Uterus (tissue), 4 donors: ENCODE measurements around the gene EPHA1. TPM values are rescaled to one million over a fixed set of nuclear protein-coding genes. Genes with fewer than 3 reads are reported as not detected.

ENCODE experiments used
- DNase-seq, 2 donors: peaks; one replicate each; pipeline ENCODE4 v3.0.0-alpha.2; 2019 to 2020
- H3K27ac ChIP-seq, 2 donors: fragments of 200-600 bp; sonication (generic); 1 replicate in 1 of 2; 2 replicates in 1 of 2; pipeline ENCODE4 v1.5.1; 2016 to 2018
- H3K27me3 ChIP-seq, 2 donors: fragments of 200-600 bp; sonication (generic); one replicate each; pipeline ENCODE4 v1.5.1; 2018 to 2019; ENCODE audit warnings: control low read depth in 1 of 2
- H3K36me3 ChIP-seq, 2 donors: fragments of 200-600 bp; sonication (generic); one replicate each; pipeline ENCODE4 v1.5.1; 2019; ENCODE audit warnings: control low read depth in 1 of 2
- H3K4me1 ChIP-seq, 2 donors: fragments of 200-600 bp; sonication (generic); one replicate each; pipeline ENCODE4 v1.5.1; 2018 to 2019; ENCODE audit warnings: control low read depth in 1 of 2
- H3K4me3 ChIP-seq, 2 donors: fragments of 200-600 bp; sonication (generic); 1 replicate in 1 of 2; 2 replicates in 1 of 2; pipeline ENCODE4 v1.5.1; 2018 to 2019; ENCODE audit warnings: mild to moderate bottlenecking in 1 of 2
- H3K9me3 ChIP-seq, 2 donors: fragments of 200-600 bp; sonication (generic); one replicate each; pipeline ENCODE4 v1.5.1; 2019; ENCODE audit warnings: control low read depth in 1 of 2
- POLR2A ChIP-seq, 2 donors: fragments of 450-650 bp; IDR thresholded peaks; one replicate each; pipeline ENCODE4 v1.6.1; 2016; ENCODE audit warnings: antibody characterized with exemption in 2 of 2, mild to moderate bottlenecking in 1 of 2, moderate library complexity in 1 of 2
- intact Hi-C: fragments of 100-400 bp; cut with DNase I; formaldehyde crosslinking; loops from one replicate; pipeline ENCODE4 v1.15.1; 2023; ENCODE audit warnings: low total_unique reads
- total RNA-seq, 4 donors: library from RNA; depleted of rRNA in 3 of 4; stranded (reverse); fragments of >200 nt in 3 of 4; gene quantifications; one replicate each; pipeline versions ENCODE4 v1.1.0 to v1.2.4, GENCODE V29; 2014 to 2023
- TF ChIP-seq, protein P1 (sequence below), 4 experiments: fragments of 200-600 bp in 2 of 4; fragments of 450-650 bp in 2 of 4; sonication (generic) in 2 of 4; IDR thresholded peaks; one replicate each; pipeline ENCODE4 v1.5.1; 2016 to 2019; ENCODE audit warnings: antibody characterized with exemption in 4 of 4, mild to moderate bottlenecking in 2 of 4, moderate library complexity in 1 of 4
- donor health status: DM: yes; HTN: yes; CAD: no.

EPHA1 gene
- total RNA-seq, 4 donors from 2014 or later = 1.3 to 5.6 (median 1.9) TPM; not detected in 1

DNA sequence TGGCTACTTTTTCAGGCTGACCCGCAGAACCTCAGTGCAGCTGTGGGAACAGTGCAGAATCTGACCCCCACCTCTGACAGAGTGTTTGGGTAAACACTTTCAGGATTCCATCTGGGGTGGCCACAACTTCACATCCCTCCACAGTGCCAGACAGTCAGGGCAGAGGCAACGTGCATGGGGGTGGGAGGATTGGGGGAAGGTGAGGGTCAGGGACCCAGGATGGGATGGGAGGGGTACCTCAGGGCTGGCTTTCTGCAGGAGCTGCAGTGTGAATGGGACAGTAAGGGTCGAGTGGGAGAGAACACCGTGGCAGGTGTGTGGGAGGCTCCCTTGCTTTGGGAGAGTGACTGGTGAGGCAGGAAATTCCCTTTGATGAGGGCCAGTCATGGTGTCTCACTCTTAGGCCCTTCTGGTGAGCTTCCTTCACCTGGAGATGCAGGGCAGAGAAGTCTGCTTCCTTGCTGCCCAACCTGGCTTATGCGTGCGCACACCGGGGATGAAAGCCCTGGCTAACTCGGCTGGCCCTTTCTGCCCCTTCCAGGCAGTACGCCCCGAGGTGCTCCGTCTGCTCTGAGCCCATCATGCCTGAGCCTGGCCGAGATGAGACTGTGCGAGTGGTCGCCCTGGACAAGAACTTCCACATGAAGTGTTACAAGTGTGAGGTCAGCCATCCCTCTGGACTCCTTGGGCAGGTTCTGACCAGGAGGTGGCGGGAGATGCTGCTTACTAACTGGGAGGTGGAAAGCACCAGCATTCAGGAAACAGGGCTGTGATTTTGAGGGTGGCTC is 19.1 kb downstream of the EPHA1 start:
- H3K9me3 ChIP-seq = no peaks in the 10 kb centered on the region
- H3K4me1 ChIP-seq = peaks cover 27 to 44% of the 10 kb centered on the region in 2 donors
- no peaks in the 10 kb centered on the region for H3K36me3 ChIP-seq
- peak overlapping the region; percentile 98 to 99 for H3K27ac ChIP-seq
- TF ChIP-seq, protein P1, sequence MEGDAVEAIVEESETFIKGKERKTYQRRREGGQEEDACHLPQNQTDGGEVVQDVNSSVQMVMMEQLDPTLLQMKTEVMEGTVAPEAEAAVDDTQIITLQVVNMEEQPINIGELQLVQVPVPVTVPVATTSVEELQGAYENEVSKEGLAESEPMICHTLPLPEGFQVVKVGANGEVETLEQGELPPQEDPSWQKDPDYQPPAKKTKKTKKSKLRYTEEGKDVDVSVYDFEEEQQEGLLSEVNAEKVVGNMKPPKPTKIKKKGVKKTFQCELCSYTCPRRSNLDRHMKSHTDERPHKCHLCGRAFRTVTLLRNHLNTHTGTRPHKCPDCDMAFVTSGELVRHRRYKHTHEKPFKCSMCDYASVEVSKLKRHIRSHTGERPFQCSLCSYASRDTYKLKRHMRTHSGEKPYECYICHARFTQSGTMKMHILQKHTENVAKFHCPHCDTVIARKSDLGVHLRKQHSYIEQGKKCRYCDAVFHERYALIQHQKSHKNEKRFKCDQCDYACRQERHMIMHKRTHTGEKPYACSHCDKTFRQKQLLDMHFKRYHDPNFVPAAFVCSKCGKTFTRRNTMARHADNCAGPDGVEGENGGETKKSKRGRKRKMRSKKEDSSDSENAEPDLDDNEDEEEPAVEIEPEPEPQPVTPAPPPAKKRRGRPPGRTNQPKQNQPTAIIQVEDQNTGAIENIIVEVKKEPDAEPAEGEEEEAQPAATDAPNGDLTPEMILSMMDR (IDR thresholded peaks at IDR 0.05) = no peak
- TF ChIP-seq POLR2A (IDR thresholded peaks at IDR 0.05) = no peak
- DNase-seq = peak in 1 of 2 donors; percentile 25
- intact Hi-C loops = no loop called here
- H3K4me3 ChIP-seq = no peak overlapping the region
- H3K27me3 ChIP-seq = no peaks in the 10 kb centered on the region

DNA sequence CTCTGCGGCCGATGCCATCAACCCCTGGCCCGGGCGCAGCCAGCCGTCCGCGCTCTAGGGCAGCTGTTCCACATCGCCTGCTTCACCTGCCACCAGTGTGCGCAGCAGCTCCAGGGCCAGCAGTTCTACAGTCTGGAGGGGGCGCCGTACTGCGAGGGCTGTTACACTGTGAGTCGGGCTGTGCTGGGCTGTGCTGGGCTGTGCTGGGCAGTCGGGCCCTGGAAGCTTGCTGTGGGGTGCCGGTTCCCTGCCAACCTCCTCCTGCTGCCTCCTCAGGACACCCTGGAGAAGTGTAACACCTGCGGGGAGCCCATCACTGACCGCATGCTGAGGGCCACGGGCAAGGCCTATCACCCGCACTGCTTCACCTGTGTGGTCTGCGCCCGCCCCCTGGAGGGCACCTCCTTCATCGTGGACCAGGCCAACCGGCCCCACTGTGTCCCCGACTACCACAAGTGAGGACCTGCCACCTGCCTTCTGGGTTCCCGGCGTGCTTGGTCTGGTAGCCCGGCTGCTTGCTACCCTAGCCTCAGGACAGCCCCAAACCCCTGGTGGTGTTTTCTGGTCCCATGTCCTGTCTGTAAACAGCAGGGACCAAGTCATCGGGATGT is 20.1 kb downstream of the EPHA1 start:
- Histone ChIP-seq H3K4me3 (no peak overlapping the region), H3K9me3 (no peaks in the 10 kb centered on the region), H3K4me1 (peaks cover 27 to 46% of the 10 kb centered on the region in 2 donors), H3K27me3 (no peaks in the 10 kb centered on the region), H3K36me3 (no peaks in the 10 kb centered on the region), H3K27ac (peak overlapping the region; percentile 98 to 99)
- TF ChIP-seq, protein P1 (IDR thresholded peaks at IDR 0.05) = no peak
- no peak for TF ChIP-seq POLR2A (IDR thresholded peaks at IDR 0.05)
- peak in 1 of 2 donors; percentile 26 for DNase-seq
- intact Hi-C loops = no loop called here

DNA sequence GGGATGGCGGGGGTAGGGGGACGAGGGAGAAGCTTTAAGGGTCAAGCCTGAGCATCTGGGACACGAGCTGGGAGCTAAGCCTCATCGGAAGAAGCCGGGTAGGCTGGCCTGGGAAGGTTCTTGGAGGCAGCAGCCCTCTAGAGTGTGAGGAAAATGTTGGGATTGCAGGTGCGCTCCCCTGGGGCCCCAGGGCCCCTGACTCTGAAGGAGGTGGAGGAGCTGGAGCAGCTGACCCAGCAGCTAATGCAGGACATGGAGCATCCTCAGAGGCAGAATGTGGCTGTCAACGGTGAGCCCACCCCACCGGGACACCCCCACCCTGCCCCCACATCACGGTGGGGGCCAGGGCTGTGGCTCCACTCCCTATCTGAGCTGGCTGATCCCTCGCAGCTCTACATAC is 20.6 kb downstream of the EPHA1 start:
- Histone ChIP-seq H3K27ac (peak overlapping the region; percentile 98 to 99), H3K4me1 (peaks cover 25 to 50% of the 10 kb centered on the region in 2 donors), H3K36me3 (no peaks in the 10 kb centered on the region), H3K9me3 (no peaks in the 10 kb centered on the region), H3K4me3 (no peak overlapping the region), H3K27me3 (no peaks in the 10 kb centered on the region)
- DNase-seq = no peak
- intact Hi-C loops = no loop called here
- no peak for TF ChIP-seq POLR2A (IDR thresholded peaks at IDR 0.05)
- TF ChIP-seq, protein P1 (IDR thresholded peaks at IDR 0.05) = no peak

DNA sequence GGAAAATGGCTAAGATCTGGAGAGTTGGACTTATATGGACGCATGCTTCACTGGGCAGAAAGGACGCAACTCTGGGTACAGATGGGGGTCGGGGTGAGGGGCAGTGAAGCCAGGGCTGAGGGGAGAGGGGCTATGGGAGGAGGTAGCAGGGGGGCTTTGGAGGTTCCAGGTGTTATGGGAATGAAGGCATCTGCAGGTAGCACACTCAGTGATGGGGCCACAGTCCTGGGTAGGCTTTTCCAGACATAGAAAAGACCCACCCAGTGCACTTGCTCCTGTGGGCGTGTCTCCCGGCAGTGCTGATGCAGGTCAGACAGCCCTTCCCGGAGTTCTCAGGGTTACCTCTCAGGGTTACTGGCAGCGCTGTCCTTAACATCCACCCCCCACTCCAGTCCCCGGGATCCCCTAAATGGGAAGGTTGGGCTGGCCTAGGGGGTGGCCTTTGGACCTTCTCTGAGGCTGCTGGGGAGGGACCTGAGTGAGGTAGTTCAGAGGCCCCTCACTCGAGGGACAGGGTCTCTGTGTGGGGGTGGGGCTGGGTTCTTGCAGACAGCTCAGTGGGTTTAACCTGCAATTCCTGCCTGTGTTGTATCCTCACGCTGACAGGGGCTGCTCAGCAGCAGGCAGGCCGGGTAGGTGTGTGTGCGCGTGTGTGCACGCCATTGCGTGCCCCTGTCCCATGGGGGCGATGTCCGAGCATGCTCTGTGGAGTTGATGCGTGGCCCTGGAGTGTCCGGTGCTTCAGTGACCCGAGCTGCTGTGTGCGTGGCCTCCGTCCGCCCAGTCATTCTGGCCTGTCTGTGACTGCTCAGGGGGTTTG is 21.3 kb downstream of the EPHA1 start:
- H3K4me3 ChIP-seq = no peak overlapping the region
- TF ChIP-seq, protein P1 (IDR thresholded peaks at IDR 0.05) = no peak
- no peak for TF ChIP-seq POLR2A (IDR thresholded peaks at IDR 0.05)
- no peaks in the 10 kb centered on the region for H3K9me3 ChIP-seq
- H3K36me3 ChIP-seq = no peaks in the 10 kb centered on the region
- no peaks in the 10 kb centered on the region for H3K27me3 ChIP-seq
- peaks cover 18 to 47% of the 10 kb centered on the region in 2 donors for H3K4me1 ChIP-seq
- intact Hi-C loops = no loop called here
- DNase-seq = no peak
- H3K27ac ChIP-seq = peak overlapping the region; percentile 98 to 99
